Tibial artery (tissue), 4 donors: ENCODE data around the gene NXPE4.

Experiments
- DNase-seq, 2 donors: peaks; one replicate each; pipeline ENCODE4 v3.0.0-alpha.2; 2019
- H3K27ac ChIP-seq, 2 donors: fragments of 200-600 bp; sonication (generic) in 1 of 2; 1 replicate in 1 of 2; 2 replicates in 1 of 2; pipeline ENCODE4 v1.5.1; 2018 to 2019; ENCODE audit warnings: mild to moderate bottlenecking in 1 of 2
- H3K27me3 ChIP-seq, 2 donors: fragments of 200-600 bp; sonication (generic) in 1 of 2; one replicate each; pipeline versions ENCODE4 v1.5.1 to v1.6.0; 2016 to 2019
- H3K36me3 ChIP-seq, 3 donors: fragments of 200-600 bp; sonication (generic) in 2 of 3; one replicate each; pipeline ENCODE4 v1.5.1; 2016 to 2019; ENCODE audit warnings: mild to moderate bottlenecking in 2 of 3
- H3K4me1 ChIP-seq, 4 donors: fragments of 200-600 bp; sonication (generic) in 2 of 4; 1 replicate in 3 of 4; 2 replicates in 1 of 4; pipeline ENCODE4 v1.5.1; 2016 to 2019
- H3K4me3 ChIP-seq, 2 donors: fragments of 200-600 bp; sonication (generic) in 1 of 2; 1 replicate in 1 of 2; 2 replicates in 1 of 2; pipeline ENCODE4 v1.5.1; 2018 to 2019; ENCODE audit warnings: mild to moderate bottlenecking in 2 of 2
- H3K9me3 ChIP-seq, 3 donors: fragments of 200-600 bp; sonication (generic) in 1 of 3; one replicate each; pipeline ENCODE4 v1.5.1; 2016 to 2019
- intact Hi-C: fragments of 100-400 bp; cut with DNase I; formaldehyde crosslinking; loops from one replicate; pipeline ENCODE4 v1.15.0; 2023; ENCODE audit warnings: low total_unique reads
- TF ChIP-seq, protein P1 (sequence below), 2 experiments: fragments of 200-600 bp in 1 of 2; fragments of 450-650 bp in 1 of 2; IDR thresholded peaks; one replicate each; pipeline ENCODE4 v1.5.1; 2017 to 2019; ENCODE audit warnings: antibody characterized with exemption in 2 of 2, mild to moderate bottlenecking in 1 of 2, moderate library complexity in 1 of 2

Gene NXPE4

DNA sequence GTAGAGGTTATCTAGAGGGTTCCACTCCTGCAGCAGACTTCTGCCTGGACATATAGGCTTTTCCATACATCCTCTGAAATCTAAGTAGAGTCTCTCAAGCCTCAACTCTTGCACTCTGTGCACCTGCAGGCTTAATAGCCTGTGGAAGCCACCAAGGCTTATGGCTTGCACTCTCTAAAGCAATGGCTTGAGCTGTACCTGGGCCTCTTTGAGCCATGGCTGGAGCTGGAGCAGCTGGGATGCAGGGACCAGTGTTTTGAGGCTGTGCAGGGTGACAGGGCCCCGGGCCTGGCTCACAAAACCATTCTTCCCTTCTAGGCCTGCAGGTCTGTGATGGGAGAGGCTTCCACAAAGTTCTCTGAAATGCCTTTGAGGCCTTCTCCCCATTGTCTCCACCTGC, 2.9 kb upstream of the NXPE4 start:
- TF ChIP-seq, protein P1, sequence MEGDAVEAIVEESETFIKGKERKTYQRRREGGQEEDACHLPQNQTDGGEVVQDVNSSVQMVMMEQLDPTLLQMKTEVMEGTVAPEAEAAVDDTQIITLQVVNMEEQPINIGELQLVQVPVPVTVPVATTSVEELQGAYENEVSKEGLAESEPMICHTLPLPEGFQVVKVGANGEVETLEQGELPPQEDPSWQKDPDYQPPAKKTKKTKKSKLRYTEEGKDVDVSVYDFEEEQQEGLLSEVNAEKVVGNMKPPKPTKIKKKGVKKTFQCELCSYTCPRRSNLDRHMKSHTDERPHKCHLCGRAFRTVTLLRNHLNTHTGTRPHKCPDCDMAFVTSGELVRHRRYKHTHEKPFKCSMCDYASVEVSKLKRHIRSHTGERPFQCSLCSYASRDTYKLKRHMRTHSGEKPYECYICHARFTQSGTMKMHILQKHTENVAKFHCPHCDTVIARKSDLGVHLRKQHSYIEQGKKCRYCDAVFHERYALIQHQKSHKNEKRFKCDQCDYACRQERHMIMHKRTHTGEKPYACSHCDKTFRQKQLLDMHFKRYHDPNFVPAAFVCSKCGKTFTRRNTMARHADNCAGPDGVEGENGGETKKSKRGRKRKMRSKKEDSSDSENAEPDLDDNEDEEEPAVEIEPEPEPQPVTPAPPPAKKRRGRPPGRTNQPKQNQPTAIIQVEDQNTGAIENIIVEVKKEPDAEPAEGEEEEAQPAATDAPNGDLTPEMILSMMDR (IDR thresholded peaks at IDR 0.05) = no peak
- Histone ChIP-seq H3K36me3 (no peaks in the 10 kb centered on the region), H3K4me3 (no peak overlapping the region), H3K27ac (no peak overlapping the region), H3K9me3 (no peaks in the 10 kb centered on the region), H3K4me1 (no peaks in the 10 kb centered on the region), H3K27me3 (no peaks in the 10 kb centered on the region)
- no peak for DNase-seq
- intact Hi-C loops = no loop called here

DNA sequence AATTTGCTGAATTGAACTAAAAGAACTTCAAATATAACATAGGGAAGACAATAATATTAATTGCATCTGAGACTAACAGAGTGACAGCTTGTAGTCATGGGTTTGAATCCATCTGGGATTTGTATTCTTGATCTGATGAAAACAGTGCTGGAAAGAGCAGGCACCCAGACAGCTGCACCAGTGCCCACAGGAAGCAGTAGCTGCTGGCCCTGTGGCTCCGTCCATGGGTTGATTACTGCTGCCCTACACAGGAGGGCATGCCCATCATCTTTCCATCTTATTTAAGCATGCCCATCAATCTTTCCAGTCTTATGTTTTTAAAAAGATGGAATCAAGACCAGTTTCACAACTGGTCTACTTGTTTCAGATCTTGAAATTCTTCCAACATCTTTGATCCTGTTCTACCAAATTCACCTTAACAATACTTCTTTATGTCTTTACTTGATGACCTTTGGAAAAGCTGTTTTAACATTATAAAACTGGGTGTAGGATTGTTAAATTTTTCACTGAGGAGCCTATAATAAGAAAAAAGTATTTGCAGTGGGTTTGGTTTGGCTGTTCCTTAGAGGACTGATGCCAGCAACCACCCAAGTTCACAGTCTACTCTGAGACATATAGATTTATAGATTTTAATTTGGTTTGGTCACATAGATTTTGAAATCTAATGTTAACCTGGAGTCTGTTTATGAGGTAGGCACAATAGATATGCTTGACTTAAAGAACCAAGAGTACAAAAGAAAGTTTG, 761 bp upstream of the NXPE4 start:
- H3K27ac ChIP-seq = no peak overlapping the region
- H3K4me3 ChIP-seq = no peak overlapping the region
- H3K9me3 ChIP-seq = no peaks in the 10 kb centered on the region
- H3K4me1 ChIP-seq = no peaks in the 10 kb centered on the region
- H3K27me3 ChIP-seq = no peaks in the 10 kb centered on the region
- H3K36me3 ChIP-seq = no peaks in the 10 kb centered on the region
- TF ChIP-seq, protein P1 (IDR thresholded peaks at IDR 0.05) = no peak
- intact Hi-C loops = no loop called here
- no peak for DNase-seq

DNA sequence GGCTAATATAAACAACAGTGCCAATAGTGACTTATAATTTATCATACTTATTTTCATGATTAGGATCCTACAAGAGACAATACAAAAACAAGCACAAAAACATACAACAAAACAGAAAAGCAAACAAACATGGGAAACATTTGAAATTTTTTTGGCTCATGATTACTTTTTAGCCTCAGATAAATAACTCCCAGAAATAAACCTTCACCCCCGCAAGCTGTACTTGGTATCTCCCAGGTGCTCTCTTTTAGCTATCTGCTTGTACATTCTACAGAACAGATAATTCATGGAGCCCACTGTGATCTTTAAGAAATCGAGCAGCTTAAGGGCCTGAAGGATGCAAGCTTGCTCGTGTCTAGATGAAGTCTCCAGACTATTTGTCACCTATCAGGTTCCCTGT, 883 bp downstream of the NXPE4 start:
- Histone ChIP-seq H3K9me3 (no peaks in the 10 kb centered on the region), H3K4me3 (no peak overlapping the region), H3K27ac (no peak overlapping the region), H3K4me1 (no peaks in the 10 kb centered on the region), H3K27me3 (no peaks in the 10 kb centered on the region), H3K36me3 (no peaks in the 10 kb centered on the region)
- TF ChIP-seq, protein P1 (IDR thresholded peaks at IDR 0.05) = no peak
- no peak for DNase-seq
- intact Hi-C loops = no loop called here

DNA sequence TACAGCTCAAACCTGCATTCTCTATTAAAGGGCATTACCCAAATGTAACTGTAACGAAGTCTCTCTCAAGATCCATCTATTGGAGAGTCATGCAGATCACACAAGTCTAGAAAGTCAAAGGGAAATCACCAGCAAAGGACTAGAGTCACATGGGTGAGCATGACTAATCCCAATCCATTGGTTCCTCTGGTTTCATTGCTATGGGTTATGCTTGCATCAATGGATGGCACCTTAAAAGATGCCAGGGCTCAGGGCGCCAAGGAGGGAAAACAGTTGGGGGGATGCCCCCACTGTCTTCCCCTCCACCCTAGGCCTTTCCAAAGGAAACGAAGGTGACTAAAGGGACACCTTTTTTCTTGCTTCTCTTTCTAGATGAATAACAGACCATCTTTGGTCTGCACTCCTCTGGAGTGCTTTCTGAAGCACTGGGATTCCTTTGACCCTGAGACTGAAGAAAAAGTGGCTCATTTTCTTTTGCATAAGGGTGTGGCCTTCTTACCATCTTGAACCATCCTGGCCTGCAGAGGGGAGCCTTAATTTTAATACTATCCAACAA, 8.1 kb downstream of the NXPE4 start:
- no peak for DNase-seq
- Histone ChIP-seq H3K4me3 (no peak overlapping the region), H3K9me3 (peaks cover 6 to 42% (median 23%) of the 10 kb centered on the region in 3 donors), H3K27ac (no peak overlapping the region), H3K36me3 (peaks cover 0 to 11% (median 0%) of the 10 kb centered on the region in 3 donors), H3K4me1 (no peaks in the 10 kb centered on the region), H3K27me3 (no peaks in the 10 kb centered on the region)
- TF ChIP-seq, protein P1 (IDR thresholded peaks at IDR 0.05) = no peak
- intact Hi-C loops = no loop called here

DNA sequence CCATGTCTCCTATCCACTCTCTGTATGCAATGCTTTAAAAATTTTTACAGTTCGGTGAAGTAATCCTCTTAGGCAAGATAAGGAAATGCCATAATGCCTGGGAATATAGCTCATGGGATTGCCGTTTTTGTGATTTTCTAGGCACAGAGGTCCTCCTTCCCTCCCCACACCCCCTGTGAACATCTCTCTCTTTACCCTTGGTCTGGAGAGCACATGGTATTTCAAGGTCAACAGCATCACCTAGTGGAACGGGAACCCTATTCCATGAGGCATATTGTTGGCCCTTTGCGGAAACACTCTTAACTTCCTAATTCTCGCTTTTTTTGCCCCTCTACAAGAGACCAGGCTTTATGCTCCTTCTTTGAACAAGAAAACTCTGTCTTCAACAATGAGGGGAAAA, 8.8 kb downstream of the NXPE4 start:
- no peaks in the 10 kb centered on the region for H3K4me1 ChIP-seq
- DNase-seq = no peak
- intact Hi-C loops = no loop called here

More for the DNA sequence above, 8.8 kb downstream of the NXPE4 start:
- TF ChIP-seq, protein P1 (IDR thresholded peaks at IDR 0.05) = no peak
- Histone ChIP-seq H3K4me3 (no peak overlapping the region), H3K9me3 (peaks cover 6 to 42% (median 23%) of the 10 kb centered on the region in 3 donors), H3K36me3 (peaks cover 0 to 11% (median 0%) of the 10 kb centered on the region in 3 donors), H3K27ac (no peak overlapping the region), H3K27me3 (no peaks in the 10 kb centered on the region)
